PC-9 (cell line): ENCODE results near the gene NCAM2. TPM values are rescaled to one million over a fixed set of nuclear protein-coding genes. Genes with fewer than 3 reads are reported as not detected.

ENCODE experiments used
- BruUV-seq: library from RNA; stranded (reverse); fragments of 400-500 nt; replicated peaks from 2 replicates; lab custom pipeline; 2021; lab: Mats Ljungman, UMichigan
- CTCF ChIA-PET: fragments of 300-600 bp; sonication (Branson Sonifier 250); formaldehyde crosslinking; loops from one replicate; lab custom pipeline; 2022; ENCODE audit warnings: antibody characterized with exemption; lab: Charles Lee
- POLR2A ChIA-PET: fragments of 300-600 bp; sonication (Branson Sonifier 250); formaldehyde crosslinking; loops from one replicate; lab custom pipeline; 2022; ENCODE audit warnings: antibody characterized with exemption; ENCODE audit not compliant: unreplicated experiment; lab: Charles Lee
- DNase-seq, 2 experiments: peaks; one replicate each; pipeline versions ENCODE4 v3.0.0 to v3.0.0-alpha.2; 2015 to 2022; ENCODE audit warnings: mixed read lengths in 1 of 2
- H2AFZ ChIP-seq: fragments of 200-600 bp; sonication (generic); 2 replicates; pipeline ENCODE4 v1.8.1; 2017; ENCODE audit warnings: antibody characterized with exemption
- H3F3A ChIP-seq: fragments of 200-600 bp; sonication (generic); 2 replicates; pipeline ENCODE4 v1.8.1; 2017; ENCODE audit warnings: antibody characterized with exemption, mild to moderate bottlenecking, low read depth; ENCODE audit not compliant: insufficient read depth
- H3K27ac ChIP-seq: fragments of 200-600 bp; sonication (generic); 2 replicates; pipeline ENCODE4 v1.6.1; 2016; ENCODE audit warnings: mixed run types
- H3K27me3 ChIP-seq: fragments of 200-600 bp; sonication (generic); 2 replicates; pipeline ENCODE4 v1.6.1; 2016; ENCODE audit warnings: low read depth, mixed run types; ENCODE audit not compliant: insufficient read depth
- H3K36me3 ChIP-seq: fragments of 200-600 bp; sonication (generic); 2 replicates; pipeline ENCODE4 v1.6.1; 2016; ENCODE audit warnings: low read depth, mixed run types
- H3K4me1 ChIP-seq: fragments of 200-600 bp; sonication (generic); replicated peaks from 2 replicates; pipeline ENCODE4 v1.6.1; 2016; ENCODE audit warnings: mixed run types; ENCODE audit not compliant: insufficient read depth
- H3K4me2 ChIP-seq: fragments of 200-600 bp; sonication (generic); 2 replicates; pipeline ENCODE4 v1.6.1; 2017; ENCODE audit warnings: mixed run types
- H3K4me3 ChIP-seq: fragments of 200-600 bp; sonication (generic); 2 replicates; pipeline ENCODE4 v1.6.1; 2016; ENCODE audit warnings: mixed run types
- H3K79me2 ChIP-seq: fragments of 200-600 bp; sonication (generic); 2 replicates; pipeline ENCODE4 v1.6.1; 2017; ENCODE audit warnings: low read depth, mixed run types
- H3K9me2 ChIP-seq: fragments of 200-600 bp; sonication (generic); 2 replicates; pipeline ENCODE4 v1.8.1; 2017; ENCODE audit warnings: mild to moderate bottlenecking; ENCODE audit not compliant: insufficient read depth
- H3K9me3 ChIP-seq: fragments of 200-600 bp; sonication (generic); 2 replicates; pipeline ENCODE4 v1.8.1; 2016; ENCODE audit warnings: low read depth; ENCODE audit not compliant: insufficient read depth
- H4K20me1 ChIP-seq: fragments of 200-600 bp; sonication (generic); 2 replicates; pipeline ENCODE4 v1.8.1; 2017; ENCODE audit not compliant: insufficient read depth
- CTCF ChIP-seq: fragments of 200-600 bp; sonication (generic); conservative IDR thresholded peaks from 2 replicates; pipeline ENCODE4 v1.6.1; 2017; ENCODE audit warnings: mixed run types, antibody characterized with exemption, mild to moderate bottlenecking, moderate library complexity
- EZH2 ChIP-seq: fragments of 200-600 bp; sonication (generic); IDR thresholded peaks from 2 replicates; pipeline ENCODE4 v1.8.0; 2017; ENCODE audit warnings: antibody characterized with exemption, low read depth
- intact Hi-C: fragments of 100-400 bp; cut with micrococcal nuclease; formaldehyde crosslinking; loops from one replicate; pipeline ENCODE4 v1.10.0; 2022; ENCODE audit not compliant: unreplicated experiment
- total RNA-seq: library from RNA; stranded (reverse); gene quantifications from 2 replicates; pipeline ENCODE4 v1.2.3, GENCODE V29; 2021

NCAM2 gene
- total RNA-seq, 1 experiment from 2014 or later: not detected

GRCh38 chr21:21177353-21177986 is 179.3 kb downstream of the NCAM2 start:
- no peak overlapping the region for H2AFZ ChIP-seq

GRCh38 chr21:21179619-21180298 is 181.6 kb downstream of the NCAM2 start:
- no peaks in the 10 kb centered on the region for H3K4me1 ChIP-seq
- ChIA-PET POLR2A (no interaction called here), CTCF (no interaction called here)
- no peaks in the 10 kb centered on the region for H3K9me2 ChIP-seq
- H3F3A ChIP-seq: no peaks in the 10 kb centered on the region
- H3K79me2 ChIP-seq: no peaks in the 10 kb centered on the region
- no peak overlapping the region for H2AFZ ChIP-seq
- H3K27me3 ChIP-seq: no peaks in the 10 kb centered on the region
- H3K4me3 ChIP-seq: no peak overlapping the region
- no peak for DNase-seq
- BruUV-seq: no TSS peak
- no peaks in the 10 kb centered on the region for H4K20me1 ChIP-seq
- intact Hi-C loops: no loop called here
- H3K9me3 ChIP-seq: no peaks in the 10 kb centered on the region
- H3K4me2 ChIP-seq: no peak overlapping the region
- H3K36me3 ChIP-seq: no peaks in the 10 kb centered on the region
- TF ChIP-seq CTCF: no peak
- no peak for TF ChIP-seq EZH2
- no peak overlapping the region for H3K27ac ChIP-seq

More at GRCh38 chr21:21177353-21177986, 179.3 kb downstream of the NCAM2 start:
- POLR2A ChIA-PET: no interaction called here
- TF ChIP-seq EZH2 (no peak), CTCF (no peak)
- no TSS peak for BruUV-seq
- Histone ChIP-seq H3K9me2 (no peaks in the 10 kb centered on the region), H3K27me3 (no peaks in the 10 kb centered on the region), H3K79me2 (no peaks in the 10 kb centered on the region), H3K36me3 (no peaks in the 10 kb centered on the region), H3K4me1 (no peaks in the 10 kb centered on the region), H3F3A (no peaks in the 10 kb centered on the region), H3K4me3 (no peak overlapping the region), H3K4me2 (no peak overlapping the region), H4K20me1 (no peaks in the 10 kb centered on the region), H3K27ac (no peak overlapping the region), H3K9me3 (no peaks in the 10 kb centered on the region)
- intact Hi-C loops: no loop called here
- DNase-seq: no peak
- CTCF ChIA-PET: no interaction called here

- no peak for DNase-seq
- no peaks in the 10 kb centered on the region for H3K9me3 ChIP-seq
- intact Hi-C loops: no loop called here
- no peak overlapping the region for H3K27ac ChIP-seq
- TF ChIP-seq EZH2 (no peak), CTCF (no peak)
- no peaks in the 10 kb centered on the region for H3K4me1 ChIP-seq
- CTCF ChIA-PET: no interaction called here
- no peak overlapping the region for H3K4me3 ChIP-seq
- no peaks in the 10 kb centered on the region for H3K9me2 ChIP-seq
- H3K79me2 ChIP-seq: no peaks in the 10 kb centered on the region
- H3K27me3 ChIP-seq: no peaks in the 10 kb centered on the region
- H3F3A ChIP-seq: no peaks in the 10 kb centered on the region
- no peak overlapping the region for H3K4me2 ChIP-seq
- BruUV-seq: no TSS peak
- H3K36me3 ChIP-seq: no peaks in the 10 kb centered on the region
- no peaks in the 10 kb centered on the region for H4K20me1 ChIP-seq
- no peak overlapping the region for H2AFZ ChIP-seq
- POLR2A ChIA-PET: no interaction called here
Observed at GRCh38 chr21:21182401-21183010, 184.3 kb downstream of the NCAM2 start.
